BE2C (cell line): ENCODE data around the gene BCAS2.
"Not testable (repeated sequence)": the region's sequence is repeated elsewhere in the genome, so short reads cannot be mapped to it uniquely, and the experiment has no call there.

Source experiments
- DNase-seq: peaks from one replicate; pipeline ENCODE4 v3.0.0-alpha.2; 2020
- H3K27me3 ChIP-seq: fragments of 250-450 bp; sonication (Bioruptor Pico); 2 replicates; pipeline ENCODE4 v1.5.1; 2020; ENCODE audit warnings: mild to moderate bottlenecking
- H3K36me3 ChIP-seq: fragments of 250-450 bp; sonication (Bioruptor Pico); 2 replicates; pipeline ENCODE4 v1.5.1; 2020; ENCODE audit warnings: mild to moderate bottlenecking
- H3K4me1 ChIP-seq: fragments of 250-450 bp; sonication (Bioruptor Pico); 2 replicates; pipeline ENCODE4 v1.5.1; 2020
- H3K4me3 ChIP-seq: 2 replicates; pipeline ENCODE4 v1.5.1; 2011; ENCODE audit warnings: low read depth, low read length
- H3K9me3 ChIP-seq: fragments of 250-450 bp; sonication (Bioruptor Pico); 2 replicates; pipeline ENCODE4 v1.5.1; 2020
- CTCF ChIP-seq: IDR thresholded peaks from 2 replicates; pipeline ENCODE4 v1.5.1; 2012; ENCODE audit warnings: mild to moderate bottlenecking, low read depth, low read length

BCAS2 gene

GRCh38 chr1:114574365-114574764 lies 7.0 kb downstream of the BCAS2 start:
- Histone ChIP-seq H3K4me1 (no peaks in the 10 kb centered on the region), H3K27me3 (no peaks in the 10 kb centered on the region), H3K9me3 (no peaks in the 10 kb centered on the region), H3K36me3 (peaks cover 41% of the 10 kb centered on the region), H3K4me3 (no peak overlapping the region)
- no peak for TF ChIP-seq CTCF
- no peak for DNase-seq

- DNase-seq, result no peak
- H3K9me3 ChIP-seq, result no peaks in the 10 kb centered on the region
- H3K27me3 ChIP-seq, result no peaks in the 10 kb centered on the region
- TF ChIP-seq CTCF, result no peak
- H3K4me3 ChIP-seq, result no peak overlapping the region
- H3K36me3 ChIP-seq, result peaks cover 21% of the 10 kb centered on the region
- H3K4me1 ChIP-seq, result no peaks in the 10 kb centered on the region
Observed at GRCh38 chr1:114564141-114564540, 17.3 kb downstream of the BCAS2 start.

DNA sequence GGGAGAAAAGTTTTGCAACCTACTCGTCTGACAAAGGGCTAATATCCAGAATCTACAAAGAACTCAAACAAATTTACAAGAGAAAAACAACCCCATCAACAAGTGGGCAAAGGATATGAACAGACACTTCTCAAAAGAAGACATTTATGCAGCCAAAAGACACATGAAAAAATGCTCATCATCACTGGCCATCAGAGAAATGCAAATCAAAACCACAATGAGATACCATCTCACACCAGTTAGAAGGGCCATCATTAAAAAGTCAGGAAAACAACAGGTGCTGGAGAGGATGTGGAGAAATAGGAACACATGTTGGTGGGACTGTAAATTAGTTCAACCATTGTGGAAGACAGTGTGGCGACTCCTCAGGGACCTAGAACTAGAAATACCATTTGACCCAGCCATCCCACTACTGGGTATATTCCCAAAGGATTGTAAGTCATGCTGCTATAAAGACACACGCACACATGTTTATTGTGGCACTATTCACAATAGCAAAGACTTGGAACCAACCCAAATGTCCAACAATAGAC lies 18.4 kb downstream of the BCAS2 start:
- H3K4me3 ChIP-seq, H3K4me1 ChIP-seq, H3K27me3 ChIP-seq, H3K9me3 ChIP-seq, DNase-seq: not testable (repeated sequence)
- peaks cover 20% of the 10 kb centered on the region for H3K36me3 ChIP-seq

GRCh38 chr1:114561333-114561732 lies 20.1 kb downstream of the BCAS2 start:
- H3K36me3 ChIP-seq, result peaks cover 10% of the 10 kb centered on the region
- no peak overlapping the region for H3K4me3 ChIP-seq
- H3K27me3 ChIP-seq, result no peaks in the 10 kb centered on the region
- no peak for DNase-seq
- H3K4me1 ChIP-seq, result no peaks in the 10 kb centered on the region
- no peaks in the 10 kb centered on the region for H3K9me3 ChIP-seq
- TF ChIP-seq CTCF, result no peak

DNA sequence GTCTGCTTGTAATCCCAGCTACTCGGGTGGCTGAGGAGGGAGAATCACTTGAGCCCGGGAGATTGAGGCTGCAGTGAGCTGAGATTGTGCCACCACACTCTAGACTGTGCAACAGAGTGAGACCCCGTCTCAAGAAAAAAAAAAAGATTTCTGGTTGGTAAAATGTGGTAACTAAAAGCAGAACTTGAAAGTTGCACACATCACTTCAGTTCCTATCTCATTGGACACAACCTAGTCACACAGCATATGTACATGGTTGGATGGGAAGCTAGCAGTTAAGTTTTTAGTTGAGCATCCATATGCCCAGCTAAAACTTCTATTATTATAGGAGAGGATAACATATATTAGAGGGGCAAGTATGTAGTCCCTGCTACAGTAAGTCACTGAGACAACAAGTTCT lies 22.1 kb downstream of the BCAS2 start:
- no peaks in the 10 kb centered on the region for H3K36me3 ChIP-seq
- H3K4me3 ChIP-seq, result no peak overlapping the region
- no peak for TF ChIP-seq CTCF
- no peaks in the 10 kb centered on the region for H3K4me1 ChIP-seq
- DNase-seq, result no peak
- H3K27me3 ChIP-seq, result no peaks in the 10 kb centered on the region
- no peaks in the 10 kb centered on the region for H3K9me3 ChIP-seq

DNA sequence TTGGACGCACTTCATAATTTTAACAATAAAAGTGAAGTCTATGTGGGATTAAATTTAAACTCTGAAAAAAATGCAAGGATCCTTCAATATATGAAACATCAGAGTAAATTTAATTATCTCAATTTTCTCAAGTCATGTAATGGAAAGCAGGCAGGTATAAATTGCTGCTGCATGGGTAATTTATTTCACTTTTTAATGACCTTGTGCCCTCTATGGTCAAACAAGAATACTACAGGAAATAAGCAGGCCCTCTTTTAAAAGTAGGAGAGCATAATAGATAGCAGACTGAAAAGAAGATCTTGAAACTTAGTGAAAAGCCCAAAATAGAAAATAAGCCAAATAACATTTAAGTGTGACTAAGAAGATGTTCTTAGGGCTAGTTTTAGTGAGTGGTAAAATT lies 22.9 kb downstream of the BCAS2 start:
- no peak for DNase-seq
- Histone ChIP-seq H3K9me3 (no peaks in the 10 kb centered on the region), H3K4me3 (no peak overlapping the region), H3K27me3 (no peaks in the 10 kb centered on the region), H3K36me3 (no peaks in the 10 kb centered on the region), H3K4me1 (no peaks in the 10 kb centered on the region)
- TF ChIP-seq CTCF, result peak; percentile 44

- Histone ChIP-seq H3K36me3 (no peaks in the 10 kb centered on the region), H3K4me3 (no peak overlapping the region), H3K27me3 (no peaks in the 10 kb centered on the region), H3K4me1 (no peaks in the 10 kb centered on the region), H3K9me3 (no peaks in the 10 kb centered on the region)
- no peak for DNase-seq
- no peak for TF ChIP-seq CTCF
Observed at GRCh38 chr1:114554577-114554976, 26.8 kb downstream of the BCAS2 start.
